ENCODE measurements around the gene GGCX.

The GGCX gene

GRCh38 chr2:85504778-85505261, 56.5 kb downstream of the GGCX start:
- H3K27ac ChIP-seq (ENCODE audit: low read depth, low read length), result no peak overlapping the region
- H3K9me2 ChIP-seq (replicated peaks; ENCODE audit: insufficient read depth, low read length), result no peaks in the 10 kb centered on the region
- H3K27me3 ChIP-seq (ENCODE audit: low read length), result no peaks in the 10 kb centered on the region
- H3K79me2 ChIP-seq (ENCODE audit: insufficient read depth, low read length), result no peaks in the 10 kb centered on the region
- no peaks in the 10 kb centered on the region for H3K36me3 ChIP-seq (ENCODE audit: low read length)
- no peak overlapping the region for H3K4me2 ChIP-seq (ENCODE audit: low read depth, low read length, poor library complexity, severe bottlenecking)
- TF ChIP-seq CTCF (IDR thresholded peaks at IDR 0.05; ENCODE audit: insufficient read depth, low read length, poor library complexity, severe bottlenecking), result no peak
- TF ChIP-seq EZH2phosphoT487 (conservative IDR thresholded peaks at IDR 0.05; ENCODE audit: low read length), result no peak
- no peak overlapping the region for H3K9ac ChIP-seq (ENCODE audit: low read length)
- no peaks in the 10 kb centered on the region for H4K20me1 ChIP-seq (ENCODE audit: low read depth, low read length)
- H3K4me3 ChIP-seq (ENCODE audit: insufficient read depth, low read length, poor library complexity, severe bottlenecking), result no peak overlapping the region
- no peak overlapping the region for H2AFZ ChIP-seq (ENCODE audit: low read depth, low read length, severe bottlenecking)
- H3F3A ChIP-seq (ENCODE audit: insufficient read depth), result no peaks in the 10 kb centered on the region
- H3K9me3 ChIP-seq (ENCODE audit: insufficient read depth, low read length), result no peaks in the 10 kb centered on the region

- no peak overlapping the region for H3K4me2 ChIP-seq (ENCODE audit: low read depth, low read length, poor library complexity, severe bottlenecking)
Measured at GRCh38 chr2:85503851-85504777, 57.2 kb downstream of the GGCX start.

GRCh38 chr2:85503168-85503850, 58.0 kb downstream of the GGCX start:
- H3K9ac ChIP-seq (ENCODE audit: low read length), result no peak overlapping the region
- no peak overlapping the region for H3K4me2 ChIP-seq (ENCODE audit: low read depth, low read length, poor library complexity, severe bottlenecking)
- no peaks in the 10 kb centered on the region for H3K9me3 ChIP-seq (ENCODE audit: insufficient read depth, low read length)
- no peaks in the 10 kb centered on the region for H3K9me2 ChIP-seq (replicated peaks; ENCODE audit: insufficient read depth, low read length)
- H3K4me3 ChIP-seq (ENCODE audit: insufficient read depth, low read length, poor library complexity, severe bottlenecking), result no peak overlapping the region
- no peaks in the 10 kb centered on the region for H4K20me1 ChIP-seq (ENCODE audit: low read depth, low read length)
- no peaks in the 10 kb centered on the region for H3K36me3 ChIP-seq (ENCODE audit: low read length)
- no peak overlapping the region for H2AFZ ChIP-seq (ENCODE audit: low read depth, low read length, severe bottlenecking)
- TF ChIP-seq EZH2phosphoT487 (conservative IDR thresholded peaks at IDR 0.05; ENCODE audit: low read length) (no peak), CTCF (IDR thresholded peaks at IDR 0.05; ENCODE audit: insufficient read depth, low read length, poor library complexity, severe bottlenecking) (no peak)
- H3K27ac ChIP-seq (ENCODE audit: low read depth, low read length), result no peak overlapping the region
- no peaks in the 10 kb centered on the region for H3K79me2 ChIP-seq (ENCODE audit: insufficient read depth, low read length)
- H3K27me3 ChIP-seq (ENCODE audit: low read length), result no peaks in the 10 kb centered on the region
- no peaks in the 10 kb centered on the region for H3F3A ChIP-seq (ENCODE audit: insufficient read depth)

More at GRCh38 chr2:85503851-85504777, 57.2 kb downstream of the GGCX start:
- TF ChIP-seq EZH2phosphoT487 (conservative IDR thresholded peaks at IDR 0.05; ENCODE audit: low read length) (no peak), CTCF (IDR thresholded peaks at IDR 0.05; ENCODE audit: insufficient read depth, low read length, poor library complexity, severe bottlenecking) (no peak)
- H3K9me3 ChIP-seq (ENCODE audit: insufficient read depth, low read length), result no peaks in the 10 kb centered on the region
- no peaks in the 10 kb centered on the region for H3K79me2 ChIP-seq (ENCODE audit: insufficient read depth, low read length)
- no peak overlapping the region for H3K27ac ChIP-seq (ENCODE audit: low read depth, low read length)
- H3K9me2 ChIP-seq (replicated peaks; ENCODE audit: insufficient read depth, low read length), result no peaks in the 10 kb centered on the region
- H2AFZ ChIP-seq (ENCODE audit: low read depth, low read length, severe bottlenecking), result no peak overlapping the region
- no peaks in the 10 kb centered on the region for H3K27me3 ChIP-seq (ENCODE audit: low read length)
- H3K36me3 ChIP-seq (ENCODE audit: low read length), result no peaks in the 10 kb centered on the region
- H3K9ac ChIP-seq (ENCODE audit: low read length), result no peak overlapping the region
- no peaks in the 10 kb centered on the region for H3F3A ChIP-seq (ENCODE audit: insufficient read depth)
- no peak overlapping the region for H3K4me3 ChIP-seq (ENCODE audit: insufficient read depth, low read length, poor library complexity, severe bottlenecking)
- no peaks in the 10 kb centered on the region for H4K20me1 ChIP-seq (ENCODE audit: low read depth, low read length)

Measured in SU-DHL-6 (cell line).